Measurements from ENCODE around the gene CUBN. TPM values are rescaled to one million over a fixed set of nuclear protein-coding genes. Genes with fewer than 3 reads are reported as not detected.

Gene CUBN
- total and polyA plus RNA-seq, 3 experiments from 2014 or later: 0.73 to 0.92 (median 0.83) TPM

DNA sequence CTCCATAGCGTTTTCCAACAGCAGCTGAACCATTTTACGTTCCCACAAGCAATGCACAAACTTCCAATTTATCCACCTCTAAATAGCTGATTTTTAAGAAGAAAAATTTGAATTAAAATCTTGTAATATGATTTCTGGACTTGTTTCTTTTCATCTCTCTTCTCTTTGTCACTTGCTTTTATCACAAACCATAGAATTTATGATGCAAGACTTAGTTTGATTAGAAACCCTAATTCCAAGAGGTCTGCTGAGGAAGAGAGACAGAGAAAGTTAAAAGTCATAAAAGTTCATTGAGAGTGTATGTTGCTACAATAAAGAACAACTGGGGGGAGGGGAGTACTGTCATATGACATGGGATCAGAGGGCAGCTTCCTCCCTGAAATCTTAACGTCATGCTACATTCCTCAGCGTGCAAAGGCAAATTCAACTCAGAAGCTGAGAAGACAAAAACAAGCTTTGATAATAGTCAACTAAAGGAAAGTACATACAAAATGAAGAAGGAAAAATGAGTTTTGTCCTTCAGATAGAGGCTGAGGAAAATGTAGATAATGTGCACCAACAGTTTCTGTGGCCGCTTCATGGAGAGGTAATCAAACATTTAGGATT is 18.4 kb upstream of the CUBN start:
- no peak overlapping the region for H3K4me3 ChIP-seq (ENCODE audit: low read length)
- no peaks in the 10 kb centered on the region for H3K4me1 ChIP-seq (ENCODE audit: insufficient read depth, low read length)
- DNase-seq: no peak
- Mint-ChIP-seq H3K4me3 (no peak overlapping the region), H3K27ac (no peak overlapping the region), H3K36me3 (peaks cover 0 to 23% (median 17%) of the 10 kb centered on the region in 3 donors), H3K27me3 (no peaks in the 10 kb centered on the region), H3K4me1 (peaks cover 4 to 12% (median 6%) of the 10 kb centered on the region in 3 donors), H3K9me3 (no peaks in the 10 kb centered on the region)
- ChIA-PET POLR2A (interaction anchor here (0.6 kb wide), 1 partner anchor 73 kb away, joined by 5 read pairs; no protein-coding TSS in a partner anchor), CTCF (no interaction called here)
- no peak overlapping the region for H3K27ac ChIP-seq (ENCODE audit: low read depth, low read length)
- no peaks in the 10 kb centered on the region for H3K9me3 ChIP-seq (ENCODE audit: low read length)
- no peaks in the 10 kb centered on the region for H3K27me3 ChIP-seq (ENCODE audit: insufficient read depth, low read length, poor library complexity, severe bottlenecking)
- H3K36me3 ChIP-seq (ENCODE audit: insufficient read depth, low read length): no peaks in the 10 kb centered on the region

DNA sequence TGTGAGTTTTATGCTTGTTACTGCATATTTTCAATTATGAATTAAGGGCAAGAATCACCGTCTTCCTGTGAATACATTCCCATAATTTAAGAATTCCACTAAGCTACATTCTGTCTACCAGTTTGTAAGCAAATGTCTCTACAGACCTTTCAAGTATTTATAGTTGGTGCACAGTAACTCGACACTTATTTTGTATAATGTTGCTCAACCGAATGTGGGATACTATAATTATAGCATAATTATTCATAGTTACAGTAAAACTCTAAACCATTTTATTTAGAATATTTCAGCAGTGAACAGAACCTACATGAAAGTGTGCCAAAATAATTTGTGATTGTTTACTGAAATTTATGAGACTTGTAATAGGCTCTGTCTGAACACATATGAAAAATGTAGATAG is 17.3 kb upstream of the CUBN start:
- H3K36me3 Mint-ChIP-seq: peaks cover 0 to 15% (median 13%) of the 10 kb centered on the region in 3 donors
- Histone ChIP-seq H3K27me3 (ENCODE audit: insufficient read depth, low read length, poor library complexity, severe bottlenecking) (no peaks in the 10 kb centered on the region), H3K4me1 (ENCODE audit: insufficient read depth, low read length) (no peaks in the 10 kb centered on the region), H3K4me3 (ENCODE audit: low read length) (no peak overlapping the region), H3K36me3 (ENCODE audit: insufficient read depth, low read length) (no peaks in the 10 kb centered on the region), H3K27ac (ENCODE audit: low read depth, low read length) (no peak overlapping the region), H3K9me3 (ENCODE audit: low read length) (no peaks in the 10 kb centered on the region)
- CTCF ChIA-PET: no interaction called here
- H3K9me3 Mint-ChIP-seq: no peaks in the 10 kb centered on the region
- no peak for DNase-seq
- peaks cover 4 to 12% (median 6%) of the 10 kb centered on the region in 3 donors for H3K4me1 Mint-ChIP-seq
- POLR2A ChIA-PET: no interaction called here
- H3K27me3 Mint-ChIP-seq: no peaks in the 10 kb centered on the region
- no peak overlapping the region for H3K27ac Mint-ChIP-seq
- no peak overlapping the region for H3K4me3 Mint-ChIP-seq

DNA sequence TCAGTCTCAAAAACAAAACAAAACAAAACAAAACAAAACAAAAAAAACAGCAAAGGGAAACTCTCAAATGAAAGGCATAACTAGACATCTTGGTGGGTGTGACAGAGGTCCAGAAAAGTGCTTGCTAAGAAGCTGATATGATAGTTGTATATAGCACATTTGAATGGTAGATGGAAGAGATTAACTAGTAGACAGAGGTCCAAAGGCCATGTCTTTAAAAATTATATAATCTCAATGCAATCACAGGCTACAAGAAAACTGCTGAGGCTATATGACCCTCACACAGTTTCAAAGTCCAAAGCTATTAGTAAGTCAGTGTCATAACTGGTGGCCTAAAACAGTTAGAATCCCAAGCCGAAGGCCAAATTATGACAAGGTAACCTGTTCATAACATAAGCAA is 15.6 kb upstream of the CUBN start:
- ChIA-PET CTCF (interaction anchor here (0.9 kb wide), 1 partner anchor 85 kb away, joined by 3 read pairs; no protein-coding TSS in a partner anchor), POLR2A (no interaction called here)
- no peak overlapping the region for H3K4me3 ChIP-seq (ENCODE audit: low read length)
- Mint-ChIP-seq H3K27me3 (no peaks in the 10 kb centered on the region), H3K27ac (peak overlapping the region in 1 of 8 donors; percentile 72), H3K9me3 (peaks cover 0 to 3% (median 0%) of the 10 kb centered on the region in 5 donors), H3K4me1 (peaks cover 4 to 20% (median 10%) of the 10 kb centered on the region in 3 donors), H3K36me3 (peaks cover 4 to 13% (median 8%) of the 10 kb centered on the region in 3 donors), H3K4me3 (no peak overlapping the region)
- no peak for DNase-seq
- no peak overlapping the region for H3K27ac ChIP-seq (ENCODE audit: low read depth, low read length)
- H3K9me3 ChIP-seq (ENCODE audit: low read length): no peaks in the 10 kb centered on the region
- no peaks in the 10 kb centered on the region for H3K4me1 ChIP-seq (ENCODE audit: insufficient read depth, low read length)
- H3K36me3 ChIP-seq (ENCODE audit: insufficient read depth, low read length): no peaks in the 10 kb centered on the region
- no peaks in the 10 kb centered on the region for H3K27me3 ChIP-seq (ENCODE audit: insufficient read depth, low read length, poor library complexity, severe bottlenecking)

DNA sequence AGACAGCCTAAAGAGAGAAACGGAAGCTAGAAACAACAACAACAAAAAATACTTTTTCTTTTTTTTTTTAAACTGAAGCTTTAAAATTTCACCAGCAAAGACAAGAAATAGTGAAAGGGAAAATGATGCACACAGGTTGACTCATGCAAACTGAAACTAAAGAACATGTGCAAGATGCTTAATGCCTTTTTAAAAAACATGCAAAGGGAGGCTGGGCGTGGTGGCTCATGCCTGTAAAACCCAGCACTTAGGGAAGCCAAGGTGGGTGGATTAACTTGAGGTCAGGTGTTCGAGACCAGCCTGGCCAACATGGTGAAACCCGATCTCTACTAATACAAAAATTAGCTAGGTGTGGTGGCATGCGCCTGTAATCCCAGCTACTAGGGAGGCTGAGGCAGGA is 15.1 kb upstream of the CUBN start:
- no peaks in the 10 kb centered on the region for H3K27me3 Mint-ChIP-seq
- H3K9me3 Mint-ChIP-seq: peaks cover 0 to 3% (median 0%) of the 10 kb centered on the region in 5 donors
- no peaks in the 10 kb centered on the region for H3K27me3 ChIP-seq (ENCODE audit: insufficient read depth, low read length, poor library complexity, severe bottlenecking)
- ChIA-PET CTCF (interaction anchor here (0.9 kb wide), 1 partner anchor 86 kb away, joined by 3 read pairs; no protein-coding TSS in a partner anchor), POLR2A (no interaction called here)
- H3K9me3 ChIP-seq (ENCODE audit: low read length): no peaks in the 10 kb centered on the region
- no peak overlapping the region for H3K27ac ChIP-seq (ENCODE audit: low read depth, low read length)
- H3K4me3 ChIP-seq (ENCODE audit: low read length): no peak overlapping the region
- H3K27ac Mint-ChIP-seq: peak overlapping the region in 1 of 8 donors; percentile 50
- peaks cover 4 to 20% (median 10%) of the 10 kb centered on the region in 3 donors for H3K4me1 Mint-ChIP-seq
- H3K36me3 ChIP-seq (ENCODE audit: insufficient read depth, low read length): no peaks in the 10 kb centered on the region
- no peak overlapping the region for H3K4me3 Mint-ChIP-seq
- no peaks in the 10 kb centered on the region for H3K4me1 ChIP-seq (ENCODE audit: insufficient read depth, low read length)
- no peak for DNase-seq
- peaks cover 4 to 12% (median 8%) of the 10 kb centered on the region in 3 donors for H3K36me3 Mint-ChIP-seq

DNA sequence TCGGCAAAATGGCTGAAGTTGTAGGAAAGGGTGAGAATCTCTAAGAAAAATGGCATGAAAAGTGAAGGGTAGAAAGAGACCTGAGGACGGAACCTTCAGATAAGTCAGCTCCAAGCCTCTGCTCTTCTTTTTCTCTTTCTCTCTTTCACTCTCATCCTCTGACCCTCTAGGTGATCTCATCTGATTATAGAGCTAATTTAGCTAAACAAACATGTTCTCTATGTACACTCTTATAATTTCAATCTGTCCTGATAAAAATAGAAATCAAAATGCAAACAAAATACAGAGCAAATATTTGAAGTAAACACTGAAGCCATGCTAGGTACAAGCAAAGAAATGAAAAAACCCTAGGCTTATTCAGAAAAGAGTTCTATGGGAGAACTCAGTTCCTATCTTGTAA is 14.4 kb upstream of the CUBN start:
- H3K4me1 ChIP-seq (ENCODE audit: insufficient read depth, low read length): no peaks in the 10 kb centered on the region
- H3K36me3 Mint-ChIP-seq: peaks cover 4 to 9% (median 5%) of the 10 kb centered on the region in 3 donors
- H3K27ac ChIP-seq (ENCODE audit: low read depth, low read length): no peak overlapping the region
- no peaks in the 10 kb centered on the region for H3K27me3 Mint-ChIP-seq
- no peak overlapping the region for H3K4me3 Mint-ChIP-seq
- peaks cover 0 to 3% (median 0%) of the 10 kb centered on the region in 5 donors for H3K9me3 Mint-ChIP-seq
- H3K36me3 ChIP-seq (ENCODE audit: insufficient read depth, low read length): no peaks in the 10 kb centered on the region
- peaks cover 4 to 20% (median 10%) of the 10 kb centered on the region in 3 donors for H3K4me1 Mint-ChIP-seq
- ChIA-PET CTCF (interaction anchor here (0.9 kb wide), 1 partner anchor 87 kb away, joined by 3 read pairs; no protein-coding TSS in a partner anchor), POLR2A (no interaction called here)
- H3K27ac Mint-ChIP-seq: peak overlapping the region in 1 of 8 donors; percentile 48
- H3K27me3 ChIP-seq (ENCODE audit: insufficient read depth, low read length, poor library complexity, severe bottlenecking): no peaks in the 10 kb centered on the region
- DNase-seq: no peak
- no peak overlapping the region for H3K4me3 ChIP-seq (ENCODE audit: low read length)
- H3K9me3 ChIP-seq (ENCODE audit: low read length): no peaks in the 10 kb centered on the region

DNA sequence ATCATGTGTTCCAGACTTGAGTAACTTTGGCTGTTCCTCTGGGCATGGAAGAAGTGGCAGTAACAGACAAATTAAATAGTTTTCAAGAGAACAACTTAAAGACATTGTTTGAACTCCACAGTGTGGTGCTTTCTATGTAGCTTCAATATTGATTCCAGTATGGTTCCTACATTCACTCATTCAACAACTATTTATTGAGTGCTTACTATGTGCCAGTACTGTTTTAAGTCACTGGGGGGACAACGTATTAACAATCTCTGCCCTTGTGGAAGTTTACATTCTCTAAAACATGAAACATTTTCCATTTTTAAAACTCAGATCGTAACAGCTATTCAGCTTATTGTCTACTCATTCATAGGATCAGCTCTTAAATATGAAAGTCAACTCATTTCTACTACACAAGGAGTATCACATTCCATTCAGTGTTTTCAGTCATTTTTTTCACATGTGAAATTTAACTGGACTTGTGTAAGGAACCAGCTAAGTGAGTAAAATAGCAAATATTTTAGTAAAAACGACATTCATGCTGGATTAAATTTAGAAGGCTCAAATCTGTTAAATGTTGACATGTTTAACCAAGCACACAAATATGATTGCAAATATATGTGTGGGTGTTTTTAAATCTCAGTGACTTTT is 13.6 kb upstream of the CUBN start:
- no peaks in the 10 kb centered on the region for H3K36me3 ChIP-seq (ENCODE audit: insufficient read depth, low read length)
- ChIA-PET POLR2A (no interaction called here), CTCF (no interaction called here)
- no peaks in the 10 kb centered on the region for H3K27me3 Mint-ChIP-seq
- peaks cover 0 to 3% (median 0%) of the 10 kb centered on the region in 5 donors for H3K9me3 Mint-ChIP-seq
- H3K27me3 ChIP-seq (ENCODE audit: insufficient read depth, low read length, poor library complexity, severe bottlenecking): no peaks in the 10 kb centered on the region
- no peaks in the 10 kb centered on the region for H3K9me3 ChIP-seq (ENCODE audit: low read length)
- H3K36me3 Mint-ChIP-seq: peaks cover 4 to 9% (median 5%) of the 10 kb centered on the region in 3 donors
- no peak overlapping the region for H3K27ac Mint-ChIP-seq
- H3K4me3 ChIP-seq (ENCODE audit: low read length): no peak overlapping the region
- DNase-seq: no peak
- no peak overlapping the region for H3K27ac ChIP-seq (ENCODE audit: low read depth, low read length)
- H3K4me3 Mint-ChIP-seq: no peak overlapping the region
- H3K4me1 Mint-ChIP-seq: peaks cover 4 to 20% (median 10%) of the 10 kb centered on the region in 3 donors
- H3K4me1 ChIP-seq (ENCODE audit: insufficient read depth, low read length): no peaks in the 10 kb centered on the region

DNA sequence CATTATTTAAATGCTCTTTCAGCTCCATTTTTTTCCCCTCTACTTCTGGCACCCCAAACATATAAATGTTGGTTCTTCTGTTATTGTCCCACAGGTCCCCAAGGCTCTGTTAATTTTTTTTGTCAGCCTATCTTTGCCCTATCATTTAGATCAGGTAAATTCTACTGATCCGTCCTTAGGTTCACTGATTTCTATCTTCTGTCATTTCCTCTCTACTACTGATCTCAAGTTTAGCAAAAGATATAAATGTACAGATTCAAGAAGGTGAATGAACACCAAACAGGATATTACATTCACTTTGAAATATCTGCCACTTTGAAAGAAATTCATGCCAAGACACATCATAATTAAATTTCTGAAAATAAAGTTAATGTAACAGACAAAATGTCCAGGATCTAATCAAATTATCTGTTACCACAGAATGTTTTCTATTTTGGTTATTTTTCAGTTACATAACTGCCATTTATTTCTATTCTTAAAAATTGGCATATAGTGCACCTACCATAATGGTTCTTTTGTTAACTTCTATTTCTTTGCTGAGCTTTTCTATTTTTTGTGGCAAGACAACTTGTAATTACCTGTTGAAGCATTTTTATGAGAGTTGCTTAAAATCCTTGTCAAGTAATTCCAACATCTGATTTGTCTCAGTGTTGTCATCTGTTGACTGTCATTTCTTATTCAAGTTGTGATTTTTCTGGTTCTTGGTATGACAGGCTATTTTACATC is 12.1 kb upstream of the CUBN start:
- H3K4me1 ChIP-seq (ENCODE audit: insufficient read depth, low read length): no peaks in the 10 kb centered on the region
- H3K27me3 ChIP-seq (ENCODE audit: insufficient read depth, low read length, poor library complexity, severe bottlenecking): no peaks in the 10 kb centered on the region
- H3K4me3 Mint-ChIP-seq: no peak overlapping the region
- peak overlapping the region in 2 of 8 donors; percentile 0 to 16 for H3K27ac Mint-ChIP-seq
- no peak overlapping the region for H3K4me3 ChIP-seq (ENCODE audit: low read length)
- peaks cover 0 to 5% (median 4%) of the 10 kb centered on the region in 3 donors for H3K36me3 Mint-ChIP-seq
- no peak overlapping the region for H3K27ac ChIP-seq (ENCODE audit: low read depth, low read length)
- peaks cover 4 to 20% (median 10%) of the 10 kb centered on the region in 3 donors for H3K4me1 Mint-ChIP-seq
- H3K9me3 Mint-ChIP-seq: peaks cover 0 to 3% (median 0%) of the 10 kb centered on the region in 5 donors
- ChIA-PET CTCF (no interaction called here), POLR2A (no interaction called here)
- no peaks in the 10 kb centered on the region for H3K9me3 ChIP-seq (ENCODE audit: low read length)
- DNase-seq: no peak
- no peaks in the 10 kb centered on the region for H3K36me3 ChIP-seq (ENCODE audit: insufficient read depth, low read length)
- no peaks in the 10 kb centered on the region for H3K27me3 Mint-ChIP-seq

DNA sequence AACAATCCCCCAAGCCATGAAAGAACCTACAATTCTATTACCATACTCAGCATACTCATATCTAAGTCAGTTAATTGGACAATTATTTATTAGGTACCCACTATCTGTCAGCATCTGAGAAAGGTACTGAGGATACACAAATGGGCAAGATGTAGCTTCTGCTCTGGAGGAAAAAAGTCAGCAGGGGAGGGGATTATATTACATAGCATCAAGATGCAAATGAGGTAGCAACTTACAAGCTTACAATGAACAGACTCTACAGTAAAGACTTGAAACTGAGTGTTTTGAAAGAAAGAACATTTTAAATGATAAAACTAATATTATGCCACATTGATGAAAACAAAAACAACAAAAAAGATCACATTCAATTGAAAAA is 10.8 kb upstream of the CUBN start:
- Histone ChIP-seq H3K4me1 (ENCODE audit: insufficient read depth, low read length) (no peaks in the 10 kb centered on the region), H3K27ac (ENCODE audit: low read depth, low read length) (no peak overlapping the region), H3K27me3 (ENCODE audit: insufficient read depth, low read length, poor library complexity, severe bottlenecking) (no peaks in the 10 kb centered on the region), H3K4me3 (ENCODE audit: low read length) (no peak overlapping the region), H3K9me3 (ENCODE audit: low read length) (no peaks in the 10 kb centered on the region), H3K36me3 (ENCODE audit: insufficient read depth, low read length) (no peaks in the 10 kb centered on the region)
- no peaks in the 10 kb centered on the region for H3K27me3 Mint-ChIP-seq
- POLR2A ChIA-PET: no interaction called here
- H3K9me3 Mint-ChIP-seq: peaks cover 0 to 3% (median 0%) of the 10 kb centered on the region in 5 donors
- peaks cover 4 to 20% (median 10%) of the 10 kb centered on the region in 3 donors for H3K4me1 Mint-ChIP-seq
- H3K4me3 Mint-ChIP-seq: no peak overlapping the region
- peaks cover 0 to 4% (median 3%) of the 10 kb centered on the region in 3 donors for H3K36me3 Mint-ChIP-seq
- CTCF ChIA-PET: no interaction called here
- H3K27ac Mint-ChIP-seq: no peak overlapping the region
- no peak for DNase-seq
